ENCODE measurements around the gene MED15.

DNA sequence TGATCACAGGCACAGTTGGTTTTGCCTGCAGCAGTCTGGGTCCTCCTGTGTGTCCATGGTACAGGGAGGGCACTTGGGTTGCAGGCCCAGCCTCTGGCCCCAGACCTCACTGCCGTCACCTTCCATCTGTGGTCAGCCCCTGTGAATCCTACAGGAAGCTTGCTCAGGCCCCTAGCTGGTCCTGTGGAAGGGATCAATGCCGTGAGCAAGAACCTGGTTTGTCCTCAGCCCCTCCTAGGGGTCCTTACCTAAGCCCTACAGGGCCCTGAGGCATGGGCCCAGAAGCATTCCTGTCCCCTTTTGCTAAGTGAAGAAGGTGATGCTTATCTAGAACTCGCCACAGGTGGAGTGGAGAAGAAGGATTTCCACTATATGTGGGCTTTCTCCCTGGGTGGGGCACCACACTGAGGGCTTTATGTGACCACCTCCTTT, 29.9 kb downstream of the MED15 start:
- TF ChIP-seq, protein P1, sequence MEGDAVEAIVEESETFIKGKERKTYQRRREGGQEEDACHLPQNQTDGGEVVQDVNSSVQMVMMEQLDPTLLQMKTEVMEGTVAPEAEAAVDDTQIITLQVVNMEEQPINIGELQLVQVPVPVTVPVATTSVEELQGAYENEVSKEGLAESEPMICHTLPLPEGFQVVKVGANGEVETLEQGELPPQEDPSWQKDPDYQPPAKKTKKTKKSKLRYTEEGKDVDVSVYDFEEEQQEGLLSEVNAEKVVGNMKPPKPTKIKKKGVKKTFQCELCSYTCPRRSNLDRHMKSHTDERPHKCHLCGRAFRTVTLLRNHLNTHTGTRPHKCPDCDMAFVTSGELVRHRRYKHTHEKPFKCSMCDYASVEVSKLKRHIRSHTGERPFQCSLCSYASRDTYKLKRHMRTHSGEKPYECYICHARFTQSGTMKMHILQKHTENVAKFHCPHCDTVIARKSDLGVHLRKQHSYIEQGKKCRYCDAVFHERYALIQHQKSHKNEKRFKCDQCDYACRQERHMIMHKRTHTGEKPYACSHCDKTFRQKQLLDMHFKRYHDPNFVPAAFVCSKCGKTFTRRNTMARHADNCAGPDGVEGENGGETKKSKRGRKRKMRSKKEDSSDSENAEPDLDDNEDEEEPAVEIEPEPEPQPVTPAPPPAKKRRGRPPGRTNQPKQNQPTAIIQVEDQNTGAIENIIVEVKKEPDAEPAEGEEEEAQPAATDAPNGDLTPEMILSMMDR (IDR thresholded peaks at IDR 0.05) = no peak
- TF ChIP-seq EZH2 (IDR thresholded peaks at IDR 0.05) = no peak
- no peak for TF ChIP-seq EZH2phosphoT487 (IDR thresholded peaks at IDR 0.05)

All from neural progenitor cell (in vitro differentiated cells).